GM21390 (cell line): Measurements from ENCODE around the gene CDAN1.
"Not testable (repeated sequence)": the region's sequence is repeated elsewhere in the genome, so short reads cannot be mapped to it uniquely, and the experiment has no call there.

Experiments
- ATAC-seq: cut with Tn5 transposase; IDR thresholded peaks from one replicate; pipeline ENCODE4 v1.9.1; 2021; ENCODE audit not compliant: unreplicated experiment

Gene CDAN1, protein sequence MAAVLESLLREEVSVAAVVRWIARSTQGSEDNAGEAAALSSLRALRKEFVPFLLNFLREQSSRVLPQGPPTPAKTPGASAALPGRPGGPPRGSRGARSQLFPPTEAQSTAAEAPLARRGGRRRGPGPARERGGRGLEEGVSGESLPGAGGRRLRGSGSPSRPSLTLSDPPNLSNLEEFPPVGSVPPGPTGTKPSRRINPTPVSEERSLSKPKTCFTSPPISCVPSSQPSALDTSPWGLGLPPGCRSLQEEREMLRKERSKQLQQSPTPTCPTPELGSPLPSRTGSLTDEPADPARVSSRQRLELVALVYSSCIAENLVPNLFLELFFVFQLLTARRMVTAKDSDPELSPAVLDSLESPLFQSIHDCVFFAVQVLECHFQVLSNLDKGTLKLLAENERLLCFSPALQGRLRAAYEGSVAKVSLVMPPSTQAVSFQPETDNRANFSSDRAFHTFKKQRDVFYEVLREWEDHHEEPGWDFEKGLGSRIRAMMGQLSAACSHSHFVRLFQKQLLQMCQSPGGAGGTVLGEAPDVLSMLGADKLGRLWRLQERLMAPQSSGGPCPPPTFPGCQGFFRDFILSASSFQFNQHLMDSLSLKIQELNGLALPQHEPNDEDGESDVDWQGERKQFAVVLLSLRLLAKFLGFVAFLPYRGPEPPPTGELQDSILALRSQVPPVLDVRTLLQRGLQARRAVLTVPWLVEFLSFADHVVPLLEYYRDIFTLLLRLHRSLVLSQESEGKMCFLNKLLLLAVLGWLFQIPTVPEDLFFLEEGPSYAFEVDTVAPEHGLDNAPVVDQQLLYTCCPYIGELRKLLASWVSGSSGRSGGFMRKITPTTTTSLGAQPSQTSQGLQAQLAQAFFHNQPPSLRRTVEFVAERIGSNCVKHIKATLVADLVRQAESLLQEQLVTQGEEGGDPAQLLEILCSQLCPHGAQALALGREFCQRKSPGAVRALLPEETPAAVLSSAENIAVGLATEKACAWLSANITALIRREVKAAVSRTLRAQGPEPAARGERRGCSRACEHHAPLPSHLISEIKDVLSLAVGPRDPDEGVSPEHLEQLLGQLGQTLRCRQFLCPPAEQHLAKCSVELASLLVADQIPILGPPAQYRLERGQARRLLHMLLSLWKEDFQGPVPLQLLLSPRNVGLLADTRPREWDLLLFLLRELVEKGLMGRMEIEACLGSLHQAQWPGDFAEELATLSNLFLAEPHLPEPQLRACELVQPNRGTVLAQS

DNA sequence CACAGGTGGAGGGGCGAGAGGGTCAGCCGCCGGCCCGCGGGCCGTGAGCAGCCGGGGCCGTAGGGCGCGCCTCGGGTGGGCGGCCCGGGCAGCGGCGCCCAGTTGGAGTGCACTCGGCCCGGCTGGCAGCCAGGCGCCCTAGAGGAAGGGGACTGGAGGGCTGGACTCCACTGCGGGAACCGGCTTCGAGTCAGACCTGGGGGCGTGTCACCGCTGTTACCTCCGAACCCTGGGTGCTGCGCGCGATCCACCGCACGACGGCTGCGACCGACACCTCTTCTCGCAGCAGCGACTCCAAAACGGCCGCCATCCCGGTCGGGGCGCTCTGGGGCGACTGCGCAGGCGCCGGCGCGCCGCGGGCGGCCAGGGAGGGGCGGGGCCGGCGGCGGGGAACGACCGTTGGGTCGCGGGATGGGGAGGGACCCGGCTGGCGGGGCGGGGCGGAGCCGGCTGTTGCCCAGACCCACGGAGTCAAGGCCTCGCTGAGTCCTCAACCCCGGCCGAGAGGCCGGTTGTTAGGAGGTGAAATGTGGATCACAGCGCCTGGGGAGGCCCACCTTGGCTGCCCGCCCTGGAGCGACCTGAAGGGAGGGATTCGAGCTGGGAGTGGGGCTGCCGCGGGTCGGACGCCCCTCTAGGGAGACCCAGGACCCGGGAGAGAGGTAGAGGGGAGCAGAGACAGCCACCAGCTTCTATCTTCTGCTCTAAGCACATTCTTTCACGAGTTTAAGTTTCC, at the start of gene CDAN1:
Gene CDAN1 (minus strand): TSS at position 336 of the 736 bp plus-strand sequence. CDS start 26 bp downstream, at position 310.
- ATAC-seq, result peak; percentile 71

DNA sequence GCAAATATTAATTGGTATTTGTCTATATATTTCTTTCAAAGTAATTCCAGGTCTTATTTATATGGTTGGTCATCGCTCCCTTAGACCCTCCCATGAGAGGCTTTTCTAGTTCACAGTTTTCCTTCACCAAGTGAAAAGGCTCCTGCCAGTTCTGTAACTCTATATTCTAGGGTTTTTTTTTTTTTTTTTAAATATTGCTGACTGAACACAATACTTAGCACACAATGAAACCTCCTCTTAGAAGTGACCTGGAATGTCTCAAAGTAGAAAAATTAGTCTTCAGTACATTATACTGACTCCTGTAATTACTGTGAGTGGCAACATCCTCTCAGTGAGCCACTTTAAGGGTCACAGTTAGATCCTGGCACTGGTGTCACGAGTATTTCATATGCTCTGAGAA, 48.6 kb upstream of the CDAN1 start:
- no peak for ATAC-seq

DNA sequence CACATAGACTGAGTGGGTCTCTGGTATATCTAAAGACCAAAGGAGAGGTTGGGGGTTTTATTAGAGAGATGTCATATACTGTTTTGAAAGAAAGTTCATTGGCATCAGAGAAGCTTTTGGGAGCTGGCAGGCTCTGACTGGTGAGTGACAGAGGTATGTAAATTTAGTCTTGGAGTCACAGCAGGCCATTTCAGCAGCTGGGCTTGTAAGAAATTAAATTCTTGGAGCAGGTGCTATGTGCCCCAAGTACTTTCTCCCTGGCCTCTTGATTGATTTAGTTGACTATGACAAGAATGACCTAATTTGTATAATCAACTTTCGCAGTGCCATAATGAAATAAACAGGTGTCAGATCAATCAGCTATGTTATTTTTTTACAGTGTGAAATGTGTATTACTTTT, 47.8 kb upstream of the CDAN1 start:
- no peak for ATAC-seq

DNA sequence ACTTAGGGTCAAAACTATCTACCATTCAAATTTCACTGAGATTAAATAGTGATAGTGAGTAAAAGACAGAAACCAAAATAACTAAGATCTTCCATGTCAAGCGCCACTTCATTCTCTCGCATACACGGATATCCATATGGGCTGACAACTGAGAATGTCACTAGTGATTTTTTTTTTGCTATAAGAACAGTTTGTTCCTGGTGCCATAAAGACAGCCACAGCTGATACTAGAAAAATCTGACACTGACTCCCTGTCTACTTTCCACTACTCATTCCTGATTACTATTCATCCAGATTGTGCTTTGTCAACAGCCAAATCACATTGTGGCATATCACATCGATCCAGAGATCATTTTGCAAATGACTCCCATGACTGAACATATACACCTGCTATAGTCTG, 45.8 kb upstream of the CDAN1 start:
- ATAC-seq, result no peak

DNA sequence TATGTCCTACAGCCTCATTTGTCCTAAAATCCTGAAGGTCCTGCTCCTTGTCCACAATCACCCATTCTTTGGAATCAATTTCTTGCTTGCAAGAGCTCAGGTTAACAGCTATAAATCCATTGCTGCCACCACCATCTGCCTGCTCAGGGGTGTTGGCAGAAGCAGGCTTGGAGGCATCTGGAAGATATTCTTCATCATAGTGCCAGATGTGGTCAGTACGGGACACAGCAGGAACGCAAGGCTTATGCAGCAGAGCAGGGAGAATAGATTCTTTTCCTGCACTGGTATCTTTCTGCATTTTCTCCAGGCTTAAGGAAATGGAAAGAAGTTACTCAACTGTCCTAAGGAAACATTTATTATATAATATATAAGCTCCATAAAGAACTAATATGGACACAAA, 38.5 kb upstream of the CDAN1 start:
- no peak for ATAC-seq

DNA sequence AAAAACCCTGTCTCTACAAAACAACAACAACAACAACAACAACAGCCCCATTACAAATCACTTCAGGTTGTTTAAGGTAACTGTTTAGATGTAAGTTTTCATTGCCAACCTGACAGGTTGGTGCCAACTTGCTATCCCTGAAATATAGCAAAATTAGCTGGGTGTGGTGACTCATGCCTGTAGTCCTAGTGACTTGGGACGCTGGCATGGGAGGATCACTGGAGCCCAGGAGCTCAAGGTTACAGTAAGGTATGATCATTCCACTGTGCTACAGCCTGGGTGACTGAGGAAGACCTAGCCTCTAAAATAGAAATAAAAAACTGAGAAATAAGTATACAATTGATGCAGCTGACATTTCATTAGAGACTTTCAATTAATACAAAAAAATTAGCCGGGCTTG, 36.0 kb upstream of the CDAN1 start:
- ATAC-seq, result no peak

DNA sequence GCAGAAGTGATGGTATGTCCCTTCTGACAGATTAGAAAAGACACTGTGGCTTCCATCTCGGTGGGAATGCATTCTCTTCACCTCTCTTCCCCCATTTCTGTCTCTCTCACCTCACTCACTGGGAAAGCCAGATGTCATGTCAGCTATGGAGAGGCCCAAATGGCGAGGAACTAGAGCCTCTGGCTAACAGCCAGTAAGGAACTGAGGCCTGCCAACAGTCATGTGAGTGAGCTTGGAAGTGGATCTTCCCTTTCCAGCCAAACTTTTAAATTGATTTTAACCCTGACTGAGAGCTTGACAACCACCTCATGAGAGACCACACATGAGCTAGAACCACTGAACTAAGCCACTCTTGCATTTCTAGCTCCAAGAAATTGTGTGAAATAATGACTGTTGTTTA, 35.2 kb upstream of the CDAN1 start:
- ATAC-seq, result no peak

DNA sequence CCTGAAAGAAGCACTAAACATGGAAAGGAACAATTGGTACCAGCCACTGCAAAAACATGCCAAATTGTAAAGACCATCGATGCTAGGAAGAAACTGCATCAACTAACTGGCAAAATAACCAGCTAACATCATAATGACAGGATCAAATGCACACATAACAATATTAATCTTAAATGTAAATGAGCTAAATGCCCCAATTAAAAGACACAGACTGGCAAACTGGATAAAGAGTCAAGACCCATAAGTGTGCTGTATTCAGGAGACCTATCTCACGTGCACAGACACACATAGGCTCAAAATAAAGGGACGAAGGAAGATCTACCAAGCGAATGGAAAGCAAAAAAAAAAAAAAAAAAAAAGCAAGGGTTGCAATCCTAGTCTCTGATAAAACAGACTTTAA, 29.2 kb upstream of the CDAN1 start:
- ATAC-seq, result not testable (repeated sequence)

DNA sequence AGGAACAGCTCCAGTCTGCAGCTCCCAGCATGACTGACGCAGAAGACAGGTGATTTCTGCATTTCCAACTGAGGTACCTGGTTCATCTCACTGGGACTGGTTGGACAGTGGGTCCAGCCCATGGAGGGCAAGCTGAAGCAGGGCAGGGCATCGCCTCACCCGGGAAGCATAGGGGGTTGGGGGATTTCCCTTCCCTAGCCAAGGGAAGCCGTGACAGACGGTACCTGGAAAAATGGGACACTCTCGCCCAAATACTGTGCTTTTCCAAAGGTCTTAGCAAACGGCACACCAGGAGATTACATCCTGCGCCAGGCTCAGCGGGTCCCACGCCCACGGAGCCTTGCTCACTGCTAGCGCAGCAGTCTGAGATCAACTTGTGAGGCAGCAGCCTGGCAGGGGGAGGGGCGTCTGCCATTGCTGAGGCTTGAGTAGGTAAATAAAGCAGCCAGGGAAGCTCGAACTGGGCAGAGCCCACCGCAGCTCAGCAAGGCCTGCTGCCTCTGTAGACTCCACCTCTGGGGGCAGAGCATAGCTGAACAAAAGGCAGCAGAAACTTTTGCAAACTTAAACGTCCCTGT, 27.3 kb upstream of the CDAN1 start:
- not testable (repeated sequence) for ATAC-seq

DNA sequence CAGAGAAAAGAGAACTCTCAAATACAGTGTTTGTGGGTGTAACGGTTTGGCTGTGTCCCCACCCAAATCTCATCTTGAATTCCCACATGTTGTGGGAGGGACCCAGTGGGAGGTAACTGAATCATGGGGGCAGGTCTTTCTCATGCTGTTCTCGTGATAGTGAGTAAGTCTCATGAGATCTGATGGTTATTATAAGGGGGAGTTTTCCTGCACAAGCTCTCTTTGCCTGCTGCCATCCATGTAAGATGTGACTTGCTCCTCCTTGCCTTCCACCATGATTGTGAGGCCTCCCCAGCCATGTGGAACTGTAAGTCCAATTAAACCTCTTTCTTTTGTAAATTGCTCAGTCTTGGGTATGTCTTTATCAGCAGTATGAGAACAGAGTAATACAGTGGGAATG, 24.9 kb upstream of the CDAN1 start:
- ATAC-seq, result not testable (repeated sequence)

DNA sequence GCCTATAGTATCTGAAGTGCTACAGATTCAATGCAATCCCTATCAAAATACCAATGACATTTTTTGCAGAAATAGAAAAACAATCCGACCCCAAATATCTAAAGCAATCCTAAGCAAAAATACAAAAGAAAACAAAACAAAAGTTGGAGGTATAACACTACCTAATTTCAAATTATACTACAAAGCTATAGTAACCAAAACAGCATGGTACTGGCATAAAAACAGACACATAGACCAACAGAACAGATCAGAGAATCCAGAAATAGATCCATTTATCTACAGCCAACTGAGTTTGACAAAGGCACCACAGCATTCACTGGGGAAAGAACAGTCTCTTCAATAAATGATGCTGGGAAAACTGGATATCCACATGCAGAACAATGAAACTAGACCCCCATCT, 23.8 kb upstream of the CDAN1 start:
- no peak for ATAC-seq

DNA sequence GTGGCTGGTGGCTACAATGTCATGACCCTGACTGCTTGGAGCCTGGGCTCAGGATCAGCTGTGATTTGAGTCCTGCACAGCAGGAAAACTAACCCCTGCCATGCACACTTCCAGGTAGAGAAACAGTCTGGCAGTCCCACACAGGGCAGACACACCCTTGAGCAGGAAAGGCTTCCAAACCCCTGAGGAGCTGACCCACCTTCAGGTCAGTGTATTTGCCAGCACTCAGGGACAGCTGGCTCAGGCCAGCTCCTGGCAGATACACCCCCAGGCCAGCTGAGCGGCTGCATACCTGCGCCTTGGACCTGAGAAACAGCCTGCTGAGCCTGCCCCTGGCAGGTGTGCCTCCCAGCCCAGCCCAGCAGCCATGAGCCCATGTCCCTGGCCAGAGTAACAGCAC, 22.2 kb upstream of the CDAN1 start:
- ATAC-seq, result no peak

DNA sequence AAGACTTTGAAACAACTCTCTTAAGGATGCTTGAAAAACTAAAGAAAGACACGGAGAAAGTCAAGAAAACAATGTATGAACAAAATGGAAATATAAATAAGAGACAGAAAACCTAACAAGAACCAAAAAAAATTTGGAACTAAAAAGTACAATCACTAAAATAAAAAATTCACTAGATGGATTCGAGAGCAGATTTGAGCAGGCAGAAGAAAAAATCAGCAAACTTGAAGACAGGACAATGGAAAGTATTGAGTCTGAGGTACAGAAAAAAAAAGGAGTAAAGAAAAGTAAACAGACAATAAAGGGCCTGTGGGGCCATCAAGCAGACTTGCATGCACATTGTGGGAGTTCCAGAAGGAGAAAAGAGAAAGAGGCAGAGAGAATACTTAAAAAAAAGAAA, 13.4 kb upstream of the CDAN1 start:
- ATAC-seq, result no peak

DNA sequence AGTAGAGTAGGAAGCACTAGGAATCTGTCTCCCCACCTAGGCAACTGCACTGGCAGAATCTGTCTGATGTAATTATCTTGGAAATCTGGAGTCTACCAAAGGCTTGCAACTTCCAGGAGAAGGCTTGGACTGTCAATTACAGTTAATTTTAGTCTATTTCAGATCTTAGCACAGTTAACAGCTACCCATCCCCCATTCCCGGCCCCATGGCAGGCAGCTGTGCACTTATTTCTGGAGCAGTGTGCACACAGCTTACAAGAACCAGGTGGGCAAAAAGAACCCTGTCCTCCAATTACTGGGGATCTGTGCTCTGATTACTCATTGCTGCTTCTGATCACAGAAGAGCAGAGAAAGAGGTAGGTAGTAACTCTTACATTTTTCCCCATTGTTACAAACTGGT, 12.3 kb upstream of the CDAN1 start:
- no peak for ATAC-seq

DNA sequence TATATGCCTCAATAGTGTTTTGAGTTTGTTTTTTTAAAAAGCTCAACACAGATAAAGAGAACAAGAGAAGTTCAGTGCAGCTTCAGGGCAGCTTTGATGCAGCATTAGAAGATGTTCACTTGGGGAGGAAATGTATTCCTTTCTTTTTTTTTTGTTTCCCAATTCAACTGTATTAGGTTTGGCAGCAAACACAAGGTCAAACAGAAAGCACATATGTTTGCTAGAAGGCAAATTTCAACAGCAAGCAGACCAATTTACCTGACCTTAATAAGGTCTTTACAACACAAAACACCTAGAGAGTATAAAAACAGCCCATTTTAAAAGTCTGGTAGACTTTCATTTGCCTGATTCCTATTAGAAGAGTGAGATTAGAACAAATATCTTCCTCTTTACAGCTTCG, 7.3 kb upstream of the CDAN1 start:
- no peak for ATAC-seq

DNA sequence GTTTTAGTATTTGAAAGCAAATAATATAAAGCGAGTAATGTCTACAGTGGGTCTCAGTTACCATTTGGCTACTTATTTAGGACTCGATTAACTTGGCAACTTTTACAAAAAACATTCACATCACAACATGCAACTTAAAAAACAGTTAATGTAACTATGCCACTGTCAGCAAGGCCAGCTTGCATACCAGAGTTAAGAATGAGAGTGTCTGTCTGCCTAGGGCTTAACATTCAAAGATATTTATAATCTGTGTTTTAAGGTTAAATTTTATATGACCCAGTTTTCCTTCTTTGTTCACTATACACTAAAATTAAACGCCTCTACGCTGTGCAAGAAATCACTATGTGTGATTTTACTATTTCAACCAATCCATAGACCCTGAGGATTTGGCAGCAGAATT, 5.2 kb upstream of the CDAN1 start:
- ATAC-seq, result no peak

DNA sequence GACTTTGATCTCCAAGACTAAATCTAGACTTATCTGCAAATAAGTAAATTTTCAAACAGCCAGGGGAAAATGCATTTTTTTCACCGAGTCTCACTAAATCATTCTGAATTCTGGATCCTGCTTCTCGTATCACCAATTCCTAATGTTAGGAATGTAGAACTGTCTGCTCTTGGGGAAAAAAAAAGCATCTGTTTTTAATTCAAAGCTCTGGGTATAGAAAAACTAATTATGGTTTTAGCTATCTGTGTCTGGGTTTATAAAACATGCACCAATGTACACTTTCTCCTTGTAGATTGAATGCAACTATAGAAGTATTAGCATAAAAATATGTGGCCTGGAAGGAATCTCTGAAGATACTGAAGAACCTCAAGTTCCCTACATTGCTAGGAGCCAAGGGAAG, 4.8 kb upstream of the CDAN1 start:
- no peak for ATAC-seq

DNA sequence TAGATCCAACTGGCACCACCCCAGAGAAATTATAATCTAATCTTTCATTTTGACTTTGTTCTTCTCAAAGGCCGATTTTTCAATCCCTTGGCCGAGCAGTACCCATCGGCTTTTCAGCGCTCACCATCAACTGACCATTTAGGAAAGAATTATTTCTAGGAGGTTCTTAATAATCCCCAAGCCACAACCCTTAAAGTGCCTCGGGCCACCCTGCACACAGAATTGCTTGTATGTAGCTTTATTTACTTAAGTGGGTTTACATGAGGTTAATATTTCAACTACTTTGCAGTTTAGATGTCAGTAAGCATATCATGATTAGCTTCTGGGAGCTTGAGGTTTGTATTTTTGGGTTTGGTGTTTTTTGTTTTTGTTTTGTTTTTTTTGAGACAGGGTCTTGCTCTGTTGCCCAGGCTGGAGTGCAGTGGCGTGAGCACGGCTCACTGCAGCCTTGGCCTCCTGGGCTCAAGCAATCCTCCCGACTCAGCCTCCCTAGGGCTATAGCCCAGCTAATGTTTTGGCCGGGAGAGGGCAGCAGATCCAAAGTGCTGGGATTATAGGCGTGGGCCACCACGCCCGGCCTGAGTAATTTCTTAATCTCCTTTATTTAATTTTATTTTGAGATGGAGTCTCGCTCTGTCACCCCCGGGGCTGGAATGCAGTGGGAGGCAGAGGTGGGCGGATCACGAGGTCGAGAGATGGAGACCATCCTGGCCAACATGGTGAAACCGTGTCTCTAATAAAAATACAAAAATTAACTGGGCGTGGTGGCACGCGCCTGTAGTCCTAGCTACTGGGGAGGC, 801 bp upstream of the CDAN1 start:
- ATAC-seq, result no peak

DNA sequence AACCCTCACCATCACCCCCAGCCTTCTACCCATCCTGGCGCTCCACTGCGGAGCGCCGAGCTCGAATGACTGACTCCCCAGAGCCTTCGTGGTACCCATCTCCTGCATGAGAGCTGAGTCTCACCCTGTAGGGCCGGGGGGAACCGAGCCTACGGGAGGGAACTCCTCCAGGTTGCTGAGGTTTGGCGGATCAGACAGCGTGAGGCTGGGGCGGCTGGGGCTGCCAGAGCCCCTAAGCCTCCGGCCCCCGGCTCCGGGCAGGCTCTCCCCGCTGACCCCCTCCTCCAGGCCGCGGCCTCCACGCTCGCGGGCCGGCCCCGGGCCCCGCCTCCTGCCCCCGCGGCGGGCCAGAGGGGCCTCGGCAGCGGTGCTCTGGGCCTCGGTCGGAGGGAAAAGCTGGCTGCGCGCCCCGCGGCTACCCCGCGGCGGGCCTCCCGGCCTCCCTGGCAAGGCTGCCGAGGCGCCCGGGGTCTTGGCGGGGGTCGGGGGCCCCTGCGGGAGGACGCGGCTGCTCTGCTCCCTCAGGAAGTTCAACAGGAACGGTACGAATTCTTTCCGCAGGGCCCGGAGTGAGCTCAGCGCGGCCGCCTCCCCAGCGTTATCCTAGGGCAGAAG, 643 bp downstream of the CDAN1 start:
- ATAC-seq, result peak; percentile 26
